NB4 (cell line): ENCODE data around the gene PPP1R9B.

Source experiments
- POLR2A ChIP-seq: IDR thresholded peaks from 2 replicates; pipeline ENCODE4 v1.6.1; 2011; ENCODE audit warnings: mild to moderate bottlenecking; ENCODE audit not compliant: insufficient read length; ENCODE audit errors: extremely low read depth
- TF ChIP-seq, protein P1 (sequence below): IDR thresholded peaks from one replicate; pipeline ENCODE4 v1.5.1; 2012; ENCODE audit warnings: low read depth, low read length
- TF ChIP-seq, protein P2 (sequence below): IDR thresholded peaks from 2 replicates; pipeline ENCODE4 v1.6.1; 2011; ENCODE audit warnings: low read depth, low read length

DNA sequence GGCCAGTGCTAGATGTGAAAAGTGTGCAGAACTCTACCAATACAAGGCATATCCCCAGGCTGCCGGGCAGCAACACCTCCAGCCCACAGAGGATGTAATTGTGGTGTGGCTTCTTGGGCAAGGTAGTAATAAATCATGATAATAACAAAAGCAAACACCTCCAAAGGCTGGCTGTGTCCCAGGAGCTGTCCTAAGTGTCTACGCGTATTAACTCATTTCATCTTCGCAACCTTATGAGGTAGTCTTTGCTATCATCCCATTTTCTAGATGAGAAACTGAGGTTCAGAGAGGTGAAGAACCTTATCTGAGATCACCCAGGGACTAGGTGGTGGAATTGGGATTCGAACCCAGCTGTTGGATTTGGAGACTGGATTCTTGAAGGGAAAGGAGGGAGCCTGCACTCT, 50.0 kb downstream of the PPP1R9B start:
- TF ChIP-seq, protein P1, sequence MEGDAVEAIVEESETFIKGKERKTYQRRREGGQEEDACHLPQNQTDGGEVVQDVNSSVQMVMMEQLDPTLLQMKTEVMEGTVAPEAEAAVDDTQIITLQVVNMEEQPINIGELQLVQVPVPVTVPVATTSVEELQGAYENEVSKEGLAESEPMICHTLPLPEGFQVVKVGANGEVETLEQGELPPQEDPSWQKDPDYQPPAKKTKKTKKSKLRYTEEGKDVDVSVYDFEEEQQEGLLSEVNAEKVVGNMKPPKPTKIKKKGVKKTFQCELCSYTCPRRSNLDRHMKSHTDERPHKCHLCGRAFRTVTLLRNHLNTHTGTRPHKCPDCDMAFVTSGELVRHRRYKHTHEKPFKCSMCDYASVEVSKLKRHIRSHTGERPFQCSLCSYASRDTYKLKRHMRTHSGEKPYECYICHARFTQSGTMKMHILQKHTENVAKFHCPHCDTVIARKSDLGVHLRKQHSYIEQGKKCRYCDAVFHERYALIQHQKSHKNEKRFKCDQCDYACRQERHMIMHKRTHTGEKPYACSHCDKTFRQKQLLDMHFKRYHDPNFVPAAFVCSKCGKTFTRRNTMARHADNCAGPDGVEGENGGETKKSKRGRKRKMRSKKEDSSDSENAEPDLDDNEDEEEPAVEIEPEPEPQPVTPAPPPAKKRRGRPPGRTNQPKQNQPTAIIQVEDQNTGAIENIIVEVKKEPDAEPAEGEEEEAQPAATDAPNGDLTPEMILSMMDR: no peak
- TF ChIP-seq, protein P2, sequence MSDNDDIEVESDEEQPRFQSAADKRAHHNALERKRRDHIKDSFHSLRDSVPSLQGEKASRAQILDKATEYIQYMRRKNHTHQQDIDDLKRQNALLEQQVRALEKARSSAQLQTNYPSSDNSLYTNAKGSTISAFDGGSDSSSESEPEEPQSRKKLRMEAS: no peak
- no peak for TF ChIP-seq POLR2A
